Transverse colon (tissue), 4 donors: Measurements from ENCODE around the gene NLE1. TPM values are rescaled to one million over a fixed set of nuclear protein-coding genes. Genes with fewer than 3 reads are reported as not detected.
"Not testable (repeated sequence)": the region's sequence is repeated elsewhere in the genome, so short reads cannot be mapped to it uniquely, and the experiment has no call there.

Experiments used
- DNase-seq: peaks from one replicate; pipeline ENCODE4 v3.0.0-alpha.2; 2019
- H3K27ac ChIP-seq, 4 donors: fragments of 200-600 bp; sonication (generic); 2 replicates each; pipeline ENCODE4 v1.5.1; 2016 to 2018; ENCODE audit warnings: inconsistent platforms in 4 of 4
- H3K27me3 ChIP-seq: fragments of 200-600 bp; sonication (generic); 2 replicates; pipeline ENCODE4 v1.5.1; 2017; ENCODE audit warnings: inconsistent platforms
- H3K36me3 ChIP-seq, 4 donors: fragments of 200-600 bp; sonication (generic); 2 replicates each; pipeline ENCODE4 v1.5.1; 2017 to 2019; ENCODE audit warnings: inconsistent platforms in 4 of 4
- H3K4me1 ChIP-seq, 4 donors: fragments of 200-600 bp; sonication (generic); 2 replicates each; pipeline ENCODE4 v1.5.1; 2017 to 2020; ENCODE audit warnings: inconsistent platforms in 4 of 4
- H3K4me3 ChIP-seq, 4 donors: fragments of 200-600 bp; sonication (generic); 1 replicate in 1 of 4; 2 replicates in 3 of 4; pipeline versions ENCODE4 v1.5.1 to v1.6.1; 2017 to 2019; ENCODE audit warnings: inconsistent platforms in 4 of 4
- H3K9me3 ChIP-seq, 2 donors: fragments of 200-600 bp; sonication (generic); 2 replicates each; pipeline ENCODE4 v1.5.1; 2017 to 2019; ENCODE audit warnings: inconsistent platforms in 2 of 2
- CTCF ChIP-seq, 5 experiments: fragments of 200-600 bp in 3 of 5; fragments of 450-650 bp in 2 of 5; sonication (generic) in 3 of 5; IDR thresholded peaks; 1 replicate in 2 of 5; 2 replicates in 3 of 5; pipeline ENCODE4 v1.5.1; 2016 to 2017; ENCODE audit warnings: antibody characterized with exemption in 5 of 5, inconsistent platforms in 3 of 5, mild to moderate bottlenecking in 2 of 5, moderate library complexity in 1 of 5
- EP300 ChIP-seq: sonication (generic); formaldehyde crosslinking; IDR thresholded peaks from one replicate; pipeline ENCODE4 v1.6.1; 2017; ENCODE audit warnings: antibody characterized with exemption, low read depth
- POLR2A ChIP-seq: fragments of 450-650 bp; IDR thresholded peaks from one replicate; pipeline ENCODE4 v1.6.1; 2016; ENCODE audit warnings: antibody characterized with exemption, mild to moderate bottlenecking, moderate library complexity
- POLR2AphosphoS5 ChIP-seq, 3 donors: sonication (generic); formaldehyde crosslinking; IDR thresholded peaks; one replicate each; pipeline ENCODE4 v1.6.1; 2016; ENCODE audit warnings: antibody characterized with exemption in 3 of 3
- WGBS, 2 donors: methylation state at CpG; one replicate each; pipeline ENCODE4 v1.1.5; 2018; ENCODE audit warnings: low coverage in 1 of 2; 5-methylcytosine and 5-hydroxymethylcytosine counted together
- in situ Hi-C, 4 donors: fragments of 200-750 bp; cut with MboI; loops; one replicate each; pipeline versions ENCODE4 v1.15.0 to v1.15.1; 2017; ENCODE audit warnings: low sequenced_read_pairs in 3 of 4, low pct_ligation_motif_present in 1 of 4, low pct_unique_long_range_greater_than_20kb in 1 of 4
- intact Hi-C: fragments of 100-400 bp; cut with DNase I; formaldehyde crosslinking; loops from one replicate; pipeline ENCODE4 v1.15.1; 2023; ENCODE audit warnings: low total_unique reads
- total RNA-seq, 4 donors: library from RNA; depleted of rRNA; stranded (reverse); fragments of >200 nt; gene quantifications; one replicate each; pipeline ENCODE4 v1.1.0, GENCODE V29; 2016

The NLE1 gene
- total RNA-seq, 4 donors from 2014 or later: 4.0 to 13.2 (median 6.9) TPM

- H3K36me3 ChIP-seq: no peaks in the 10 kb centered on the region
- TF ChIP-seq CTCF (IDR thresholded peaks at IDR 0.05): no peak
- TF ChIP-seq POLR2AphosphoS5 (IDR thresholded peaks at IDR 0.05): no peak
- no peaks in the 10 kb centered on the region for H3K9me3 ChIP-seq
- H3K4me1 ChIP-seq: no peaks in the 10 kb centered on the region
- WGBS, 2 donors: 52 to 84% methylated on average over 2 to 8 of the region's 8 CpGs
- no peaks in the 10 kb centered on the region for H3K27me3 ChIP-seq
- intact Hi-C loops (loop anchor here (10.0 kb wide), 1 partner anchor 358 kb away; the partner anchor contains the start of gene SLFN12L), in situ Hi-C loops (loop anchor here in 1 of 4 donors (10.0 kb wide), 1 partner anchor 358 kb away; the partner anchor contains the start of gene SLFN12L)
- no peak for DNase-seq
- H3K4me3 ChIP-seq: no peak overlapping the region
- no peak overlapping the region for H3K27ac ChIP-seq
Observed at GRCh38 chr17:35176897-35177296, 34.8 kb upstream of the NLE1 start.

- no peak overlapping the region for H3K4me3 ChIP-seq
- H3K9me3 ChIP-seq: no peaks in the 10 kb centered on the region
- H3K27me3 ChIP-seq: no peaks in the 10 kb centered on the region
- H3K36me3 ChIP-seq: no peaks in the 10 kb centered on the region
- H3K4me1 ChIP-seq: no peaks in the 10 kb centered on the region
- TF ChIP-seq EP300 (no peak), CTCF (IDR thresholded peaks at IDR 0.05) (no peak), POLR2A (no peak), POLR2AphosphoS5 (IDR thresholded peaks at IDR 0.05) (no peak)
- no peak for DNase-seq
- H3K27ac ChIP-seq: no peak overlapping the region
- in situ Hi-C loops: loop anchor here in 1 of 4 donors (10.0 kb wide), 1 partner anchor 359 kb away; the partner anchor contains the start of gene SLFN12L
- intact Hi-C loops: loop anchor here (10.0 kb wide), 1 partner anchor 359 kb away; the partner anchor contains the start of gene SLFN12L
- 74 to 93% methylated on average over 2 to 9 of the region's 9 CpGs for WGBS, 2 donors
Observed at GRCh38 chr17:35175638-35176415, 33.7 kb upstream of the NLE1 start.

GRCh38 chr17:35174835-35175334 is 32.8 kb upstream of the NLE1 start:
- TF ChIP-seq POLR2AphosphoS5 (IDR thresholded peaks at IDR 0.05) (no peak), EP300 (no peak), CTCF (IDR thresholded peaks at IDR 0.05) (no peak), POLR2A (no peak)
- in situ Hi-C loops (loop anchor here in 3 of 4 donors (10.0 to 25.0 kb wide), 3 partner anchors 360 to 562 kb away; partner anchors contain the start of genes SLFN12L (in 2 of the 3) and RASL10B (in 1 of the 3)), intact Hi-C loops (loop anchor here (10.0 kb wide), 1 partner anchor 360 kb away; the partner anchor contains the start of gene SLFN12L)
- DNase-seq: no peak
- H3K36me3 ChIP-seq: no peaks in the 10 kb centered on the region
- no peak overlapping the region for H3K4me3 ChIP-seq
- WGBS, 2 donors: 79 to 88% methylated on average over 1 to 2 of the region's 2 CpGs
- no peak overlapping the region for H3K27ac ChIP-seq
- no peaks in the 10 kb centered on the region for H3K9me3 ChIP-seq
- no peaks in the 10 kb centered on the region for H3K27me3 ChIP-seq
- H3K4me1 ChIP-seq: no peaks in the 10 kb centered on the region

- WGBS, 2 donors: 67 to 80% methylated on average over 1 to 3 of the region's 3 CpGs
- not testable (repeated sequence) for H3K27ac ChIP-seq
Observed at GRCh38 chr17:35172321-35172720, 30.2 kb upstream of the NLE1 start.

More at GRCh38 chr17:35172321-35172720, 30.2 kb upstream of the NLE1 start:
- H3K4me3 ChIP-seq, H3K4me1 ChIP-seq, H3K9me3 ChIP-seq, DNase-seq, H3K27me3 ChIP-seq, H3K36me3 ChIP-seq: not testable (repeated sequence)
- intact Hi-C loops: loop anchor here (10.0 kb wide), 1 partner anchor 362 kb away; the partner anchor contains the start of gene SLFN12L
- in situ Hi-C loops: loop anchor here in 3 of 4 donors (10.0 to 25.0 kb wide), 3 partner anchors 362 to 565 kb away; partner anchors contain the start of genes SLFN12L (in 2 of the 3) and RASL10B (in 1 of the 3)
